Neural cell (in vitro differentiated cells): ENCODE results near the gene EOMES. TPM values are rescaled to one million over a fixed set of nuclear protein-coding genes. Genes with fewer than 3 reads are reported as not detected.
A peak's percentile ranks its signal among the peaks of the same experiment; 100 is the strongest.

Experiments
- H2AFZ ChIP-seq: fragments of 200-600, 300-800 bp; sonication (generic), shearing (Covaris generic); 2 replicates; pipeline ENCODE4 v1.6.0; 2014; ENCODE audit warnings: low read depth, mild to moderate bottlenecking, antibody characterized with exemption, low read length, moderate library complexity
- H3F3A ChIP-seq: fragments of 200-600 bp; shearing (Covaris generic); 2 replicates; pipeline ENCODE4 v1.6.1; 2016; ENCODE audit warnings: mild to moderate bottlenecking, moderate library complexity, mixed read lengths, antibody characterized with exemption, low read length; ENCODE audit not compliant: insufficient read depth, poor library complexity, severe bottlenecking
- H3K27ac ChIP-seq: fragments of 200-600, 300-800 bp; sonication (generic), shearing (Covaris generic); 2 replicates; pipeline ENCODE4 v1.5.1; 2014; ENCODE audit warnings: mild to moderate bottlenecking, low read length, moderate library complexity
- H3K27me3 ChIP-seq: fragments of 300-800, 200-600 bp; sonication (generic), shearing (Covaris generic); 2 replicates; pipeline ENCODE4 v1.6.0; 2014; ENCODE audit warnings: mild to moderate bottlenecking, low read depth, low read length, moderate library complexity; ENCODE audit not compliant: insufficient read depth
- H3K36me3 ChIP-seq: fragments of 300-800, 200-600 bp; sonication (generic), shearing (Covaris generic); 2 replicates; pipeline ENCODE4 v1.5.1; 2014; ENCODE audit warnings: mild to moderate bottlenecking, antibody characterized with exemption, low read length, moderate library complexity; ENCODE audit not compliant: insufficient read depth
- H3K4me2 ChIP-seq: fragments of 300-800, 200-600 bp; sonication (generic), shearing (Covaris generic); 2 replicates; pipeline ENCODE4 v1.6.0; 2014; ENCODE audit warnings: mild to moderate bottlenecking, low read length
- H3K4me3 ChIP-seq: fragments of 300-800, 200-600 bp; sonication (generic), shearing (Covaris generic); 2 replicates; pipeline ENCODE4 v1.5.1; 2014; ENCODE audit warnings: mild to moderate bottlenecking, low read length, moderate library complexity
- H3K79me2 ChIP-seq: fragments of 200-600 bp; shearing (Covaris generic); replicated peaks from 2 replicates; pipeline ENCODE4 v1.6.0; 2014; ENCODE audit warnings: mild to moderate bottlenecking, low read length, moderate library complexity; ENCODE audit not compliant: insufficient read depth
- H3K9ac ChIP-seq: fragments of 300-800, 200-600 bp; sonication (generic), shearing (Covaris generic); 2 replicates; pipeline ENCODE4 v1.6.1; 2016; ENCODE audit warnings: mild to moderate bottlenecking, low read length, mixed read lengths
- H3K9me2 ChIP-seq: fragments of 200-600 bp; shearing (Covaris generic); 2 replicates; pipeline ENCODE4 v1.6.1; 2016; ENCODE audit warnings: mild to moderate bottlenecking, low read length, mixed read lengths; ENCODE audit not compliant: insufficient read depth
- H3K9me3 ChIP-seq: fragments of 200-600, 300-800 bp; sonication (generic), shearing (Covaris generic); 2 replicates; pipeline ENCODE4 v1.6.1; 2016; ENCODE audit warnings: mild to moderate bottlenecking, mixed run types, low read length, moderate library complexity, mixed read lengths
- H4K20me1 ChIP-seq: fragments of 200-600 bp; shearing (Covaris generic); 2 replicates; pipeline ENCODE4 v1.6.1; 2016; ENCODE audit warnings: mild to moderate bottlenecking, mixed run types; ENCODE audit not compliant: insufficient read depth
- CTCF ChIP-seq: fragments of 450-650 bp; IDR thresholded peaks from 2 replicates; pipeline ENCODE4 v1.5.1; 2014; ENCODE audit warnings: antibody characterized with exemption, mild to moderate bottlenecking, moderate library complexity; ENCODE audit not compliant: poor library complexity, severe bottlenecking
- EP300 ChIP-seq: fragments of 450-650 bp; conservative IDR thresholded peaks from 2 replicates; pipeline ENCODE4 v1.6.1; 2014; ENCODE audit warnings: antibody characterized with exemption, mild to moderate bottlenecking, moderate library complexity; ENCODE audit not compliant: poor library complexity, severe bottlenecking
- EZH2 ChIP-seq: fragments of 200-600, 300-800 bp; shearing (Covaris generic), sonication (generic); IDR thresholded peaks from 2 replicates; pipeline ENCODE4 v1.6.1; 2014; ENCODE audit warnings: antibody characterized with exemption, low read length, borderline replicate concordance, mild to moderate bottlenecking; ENCODE audit not compliant: insufficient read depth, poor library complexity, severe bottlenecking
- MXI1 ChIP-seq: fragments of 450-650 bp; conservative IDR thresholded peaks from 2 replicates; pipeline ENCODE4 v1.6.1; 2014; ENCODE audit warnings: antibody characterized with exemption, mild to moderate bottlenecking; ENCODE audit not compliant: poor library complexity, severe bottlenecking
- POLR2AphosphoS5 ChIP-seq: IDR thresholded peaks from 2 replicates; pipeline ENCODE4 v1.6.1; 2012
- RAD21 ChIP-seq: fragments of 450-650 bp; conservative IDR thresholded peaks from 2 replicates; pipeline ENCODE4 v1.6.1; 2014; ENCODE audit warnings: antibody characterized with exemption, mild to moderate bottlenecking, moderate library complexity
- REST ChIP-seq: IDR thresholded peaks from 2 replicates; pipeline ENCODE4 v1.6.1; 2012; ENCODE audit warnings: borderline replicate concordance
- TAF1 ChIP-seq: IDR thresholded peaks from 2 replicates; pipeline ENCODE4 v1.6.1; 2012; ENCODE audit warnings: low read depth
- polyA plus RNA-seq: library from polyadenylated mRNA; depleted of rRNA; stranded (reverse); fragments of >200 nt; gene quantifications from 2 replicates; pipeline ENCODE4 v1.2.3, GENCODE V29; 2014

Gene EOMES
- polyA plus RNA-seq, 1 donor from 2014 or later = 0.24 TPM

- Histone ChIP-seq H3K9me2 (no peaks in the 10 kb centered on the region), H2AFZ (no peak overlapping the region), H3K4me2 (no peak overlapping the region), H4K20me1 (no peaks in the 10 kb centered on the region), H3K36me3 (no peaks in the 10 kb centered on the region), H3K27me3 (peaks cover 93% of the 10 kb centered on the region), H3K9ac (no peak overlapping the region), H3K4me3 (no peak overlapping the region), H3K79me2 (no peaks in the 10 kb centered on the region), H3F3A (no peaks in the 10 kb centered on the region), H3K9me3 (no peaks in the 10 kb centered on the region), H3K27ac (no peak overlapping the region)
- TF ChIP-seq TAF1 = no peak
These were observed 6.3 kb downstream of the EOMES start for GRCh38 chr3:27715863-27716262.

- Histone ChIP-seq H2AFZ (no peak overlapping the region), H3K27me3 (peaks cover 89% of the 10 kb centered on the region), H3K4me2 (no peak overlapping the region), H3F3A (no peaks in the 10 kb centered on the region), H3K27ac (no peak overlapping the region), H3K9ac (no peak overlapping the region), H3K79me2 (no peaks in the 10 kb centered on the region), H3K36me3 (no peaks in the 10 kb centered on the region), H3K4me3 (peak overlapping the region; percentile 45), H3K9me2 (no peaks in the 10 kb centered on the region), H3K9me3 (no peaks in the 10 kb centered on the region), H4K20me1 (no peaks in the 10 kb centered on the region)
- TF ChIP-seq TAF1 (no peak), EZH2 (peak; percentile 36)
These were observed 6.7 kb downstream of the EOMES start for GRCh38 chr3:27715454-27715806.

- H3K27ac ChIP-seq = no peak overlapping the region
- no peaks in the 10 kb centered on the region for H3K36me3 ChIP-seq
- no peaks in the 10 kb centered on the region for H4K20me1 ChIP-seq
- peaks cover 83% of the 10 kb centered on the region for H3K27me3 ChIP-seq
- no peaks in the 10 kb centered on the region for H3K79me2 ChIP-seq
- H3K4me2 ChIP-seq = no peak overlapping the region
- no peaks in the 10 kb centered on the region for H3K9me2 ChIP-seq
- TF ChIP-seq POLR2AphosphoS5 (peak; percentile 20), RAD21 (no peak), TAF1 (no peak), EP300 (no peak), CTCF (no peak), MXI1 (no peak), EZH2 (peak; percentile 88), REST (no peak)
- H3K4me3 ChIP-seq = peak overlapping the region; percentile 45
- H3K9ac ChIP-seq = no peak overlapping the region
- H3K9me3 ChIP-seq = no peaks in the 10 kb centered on the region
- no peak overlapping the region for H2AFZ ChIP-seq
- H3F3A ChIP-seq = no peaks in the 10 kb centered on the region
These were observed 7.2 kb downstream of the EOMES start for GRCh38 chr3:27714692-27715453.
